NCI-H446 treated with DMSO at 0.1 percent for 48 hours (cell line): ENCODE results near the gene HMOX1.
"Not testable (repeated sequence)": the region's sequence is repeated elsewhere in the genome, so short reads cannot be mapped to it uniquely, and the experiment has no call there.

Experiments used
- DNase-seq: peaks from one replicate; lab custom pipeline; 2025; lab: John Stamatoyannopoulos, UW

Gene HMOX1

GRCh38 chr22:35380013-35380412, 883 bp upstream of the HMOX1 start:
- DNase-seq = no peak

- no peak for DNase-seq
These were observed 621 bp downstream of the HMOX1 start for GRCh38 chr22:35381424-35382009.

- DNase-seq = no peak
These were observed 2.8 kb downstream of the HMOX1 start for GRCh38 chr22:35383679-35384071.

- no peak for DNase-seq
These were observed 3.6 kb downstream of the HMOX1 start for GRCh38 chr22:35384527-35384926.

- DNase-seq = no peak
These were observed 4.2 kb downstream of the HMOX1 start for GRCh38 chr22:35384975-35385588.

GRCh38 chr22:35386670-35387288, 5.9 kb downstream of the HMOX1 start:
- no peak for DNase-seq

- DNase-seq = no peak
These were observed 10.0 kb downstream of the HMOX1 start for GRCh38 chr22:35390933-35391332.

GRCh38 chr22:35392357-35392756, 11.5 kb downstream of the HMOX1 start:
- DNase-seq = no peak

- DNase-seq = no peak
These were observed 12.5 kb downstream of the HMOX1 start for GRCh38 chr22:35393116-35394010.

- DNase-seq = no peak
These were observed 13.1 kb downstream of the HMOX1 start for GRCh38 chr22:35394011-35394312.

GRCh38 chr22:35394810-35395563, 14.1 kb downstream of the HMOX1 start:
- no peak for DNase-seq

- DNase-seq = not testable (repeated sequence)
These were observed 15.7 kb downstream of the HMOX1 start for GRCh38 chr22:35396622-35397021.

- DNase-seq = no peak
These were observed 16.4 kb downstream of the HMOX1 start for GRCh38 chr22:35397095-35397904.

- no peak for DNase-seq
These were observed 17.7 kb downstream of the HMOX1 start for GRCh38 chr22:35398591-35398973.

GRCh38 chr22:35399114-35399677, 18.3 kb downstream of the HMOX1 start:
- no peak for DNase-seq

- DNase-seq = peak; percentile 93
These were observed 19.0 kb downstream of the HMOX1 start, which contains the start of gene MCM5 for GRCh38 chr22:35399678-35400500. Gene MCM5 (plus strand): TSS chr22:35400140. CDS start chr22:35400439, 299 bp downstream.

- DNase-seq = no peak
These were observed 19.6 kb downstream of the HMOX1 start for GRCh38 chr22:35400501-35400790.

- DNase-seq = no peak
These were observed 21.0 kb downstream of the HMOX1 start for GRCh38 chr22:35401863-35402262.

- DNase-seq = no peak
These were observed 22.5 kb downstream of the HMOX1 start for GRCh38 chr22:35403356-35403755.

- no peak for DNase-seq
These were observed 23.3 kb downstream of the HMOX1 start for GRCh38 chr22:35404176-35404575.
